Stomach (tissue), 9 donors: Measurements from ENCODE around the gene PLA2G4F. TPM values are rescaled to one million over a fixed set of nuclear protein-coding genes. Genes with fewer than 3 reads are reported as not detected.

ENCODE experiments used
- DNase-seq, 2 donors: peaks; one replicate each; pipeline versions ENCODE4 v3.0.0 to v3.0.0-alpha.2; 2013 to 2019
- H3K27ac ChIP-seq, 5 donors: fragments of 200-600 bp in 4 of 5; sonication (generic) in 4 of 5; one replicate each; pipeline ENCODE4 v1.5.1; 2013 to 2019; ENCODE audit warnings: mild to moderate bottlenecking in 1 of 5, moderate library complexity in 1 of 5
- H3K27me3 ChIP-seq, 3 donors: fragments of 200-600 bp; sonication (generic); one replicate each; pipeline ENCODE4 v1.5.1; 2017 to 2019; ENCODE audit warnings: mixed run types in 1 of 3
- H3K36me3 ChIP-seq, 4 donors: fragments of 200-600 bp; sonication (generic); 1 replicate in 3 of 4; 2 replicates in 1 of 4; pipeline ENCODE4 v1.5.1; 2016 to 2019
- H3K4me1 ChIP-seq, 4 donors: fragments of 200-600 bp; sonication (generic); one replicate each; pipeline ENCODE4 v1.5.1; 2016 to 2019
- H3K4me3 ChIP-seq, 4 donors: fragments of 200-600 bp; sonication (generic) in 3 of 4; one replicate each; pipeline ENCODE4 v1.5.1; 2016 to 2019; ENCODE audit warnings: mild to moderate bottlenecking in 1 of 4
- H3K9me3 ChIP-seq, 4 donors: fragments of 200-600 bp; sonication (generic); one replicate each; pipeline ENCODE4 v1.5.1; 2016 to 2019
- CTCF ChIP-seq, 7 experiments: fragments of 450-650 bp in 4 of 7; fragments of 200-600 bp in 3 of 7; sonication (generic) in 3 of 7; IDR thresholded peaks; one replicate each; pipeline ENCODE4 v1.5.1; 2016 to 2019; ENCODE audit warnings: antibody characterized with exemption in 7 of 7, control low read depth in 2 of 7, mild to moderate bottlenecking in 1 of 7
- EP300 ChIP-seq: sonication (generic); formaldehyde crosslinking; IDR thresholded peaks from one replicate; pipeline ENCODE4 v1.6.1; 2017; ENCODE audit warnings: antibody characterized with exemption
- POLR2A ChIP-seq, 4 donors: fragments of 450-650 bp; IDR thresholded peaks; one replicate each; pipeline ENCODE4 v1.6.1; 2016; ENCODE audit warnings: antibody characterized with exemption in 4 of 4, control low read depth in 2 of 4, mild to moderate bottlenecking in 1 of 4, moderate library complexity in 1 of 4
- POLR2AphosphoS5 ChIP-seq, 3 donors: sonication (generic); formaldehyde crosslinking; IDR thresholded peaks; one replicate each; pipeline ENCODE4 v1.6.1; 2016; ENCODE audit warnings: antibody characterized with exemption in 3 of 3
- WGBS, 5 donors: extraction: QIAGEN DNeasy Blood & Tissue Kit in 3 of 5; methylation state at CpG; one replicate each; pipeline versions ENCODE4 v1.1.5 to v1.1.7; 2013 to 2018; 5-methylcytosine and 5-hydroxymethylcytosine counted together
- intact Hi-C: fragments of 100-400 bp; cut with DNase I; formaldehyde crosslinking; loops from one replicate; pipeline ENCODE4 v1.15.1; 2023; ENCODE audit warnings: low total_unique reads
- polyA plus RNA-seq, 3 donors: library from polyadenylated mRNA; stranded (reverse); fragments of 200-250 nt; gene quantifications; one replicate each; pipeline ENCODE4 v1.2.3, GENCODE V29; 2013
- total RNA-seq, 5 donors: library from RNA; depleted of rRNA; stranded (reverse); fragments of >200 nt; gene quantifications; one replicate each; pipeline versions ENCODE4 v1.1.0 to v1.2.3, GENCODE V29; 2014 to 2016
- donor health status: healthy with polysubstance abuse.
- donor health status: Bipolar disorder and iron deficiency.
- donor health status: healthy.

Gene PLA2G4F
- total and polyA plus RNA-seq, 8 donors, result 1.9 to 41.4 (median 8.4) TPM

- Histone ChIP-seq H3K4me3 (no peak overlapping the region), H3K27me3 (no peaks in the 10 kb centered on the region), H3K27ac (no peak overlapping the region), H3K36me3 (no peaks in the 10 kb centered on the region), H3K4me1 (peaks cover 3 to 44% (median 41%) of the 10 kb centered on the region in 4 donors), H3K9me3 (no peaks in the 10 kb centered on the region)
- DNase-seq, result no peak
- 75 to 89% (median 85%) methylated on average over 10 of the region's 10 CpGs for WGBS, 5 donors
- no peak for TF ChIP-seq EP300
- TF ChIP-seq CTCF (IDR thresholded peaks at IDR 0.05), result no peak
- TF ChIP-seq POLR2A (IDR thresholded peaks at IDR 0.05), result no peak
- no peak for TF ChIP-seq POLR2AphosphoS5 (IDR thresholded peaks at IDR 0.05)
- intact Hi-C loops, result no loop called here
Observed at GRCh38 chr15:42151141-42151561, 5.3 kb downstream of the PLA2G4F start.

GRCh38 chr15:42150219-42150970, 6.0 kb downstream of the PLA2G4F start:
- Histone ChIP-seq H3K27ac (no peak overlapping the region), H3K4me3 (no peak overlapping the region), H3K4me1 (peaks cover 0 to 40% (median 34%) of the 10 kb centered on the region in 4 donors), H3K27me3 (no peaks in the 10 kb centered on the region), H3K36me3 (no peaks in the 10 kb centered on the region), H3K9me3 (no peaks in the 10 kb centered on the region)
- no peak for DNase-seq
- intact Hi-C loops, result no loop called here
- no peak for TF ChIP-seq EP300
- TF ChIP-seq POLR2AphosphoS5 (IDR thresholded peaks at IDR 0.05), result no peak
- TF ChIP-seq CTCF (IDR thresholded peaks at IDR 0.05), result no peak
- no peak for TF ChIP-seq POLR2A (IDR thresholded peaks at IDR 0.05)
- WGBS, 5 donors, result 67 to 86% (median 81%) methylated on average over 16 to 17 of the region's 17 CpGs

- H3K27ac ChIP-seq, result no peak overlapping the region
- peak in 1 of 2 donors; percentile 21 for DNase-seq
- H3K4me3 ChIP-seq, result no peak overlapping the region
- no peaks in the 10 kb centered on the region for H3K9me3 ChIP-seq
- no peaks in the 10 kb centered on the region for H3K36me3 ChIP-seq
- no peaks in the 10 kb centered on the region for H3K27me3 ChIP-seq
- 81 to 93% (median 85%) methylated on average over 13 to 14 of the region's 14 CpGs for WGBS, 5 donors
- TF ChIP-seq CTCF (IDR thresholded peaks at IDR 0.05) (no peak), POLR2A (IDR thresholded peaks at IDR 0.05) (no peak), POLR2AphosphoS5 (IDR thresholded peaks at IDR 0.05) (no peak), EP300 (no peak)
- intact Hi-C loops, result no loop called here
- peaks cover 0 to 33% (median 28%) of the 10 kb centered on the region in 4 donors for H3K4me1 ChIP-seq
Observed at GRCh38 chr15:42149493-42150218, 6.8 kb downstream of the PLA2G4F start.

- H3K27ac ChIP-seq, result no peak overlapping the region
- H3K9me3 ChIP-seq, result no peaks in the 10 kb centered on the region
- H3K4me1 ChIP-seq, result peaks cover 0 to 27% (median 23%) of the 10 kb centered on the region in 4 donors
- intact Hi-C loops, result no loop called here
- H3K27me3 ChIP-seq, result no peaks in the 10 kb centered on the region
- WGBS, 5 donors, result 78 to 90% (median 85%) methylated on average over 12 of the region's 12 CpGs
- H3K36me3 ChIP-seq, result no peaks in the 10 kb centered on the region
- no peak overlapping the region for H3K4me3 ChIP-seq
- DNase-seq, result peak in 1 of 2 donors; percentile 13
- TF ChIP-seq POLR2A (IDR thresholded peaks at IDR 0.05) (no peak), POLR2AphosphoS5 (IDR thresholded peaks at IDR 0.05) (no peak), EP300 (no peak), CTCF (IDR thresholded peaks at IDR 0.05) (no peak)
Observed at GRCh38 chr15:42148808-42149492, 7.5 kb downstream of the PLA2G4F start.
